ENCODE results near the gene VPS39.

VPS39 gene

DNA sequence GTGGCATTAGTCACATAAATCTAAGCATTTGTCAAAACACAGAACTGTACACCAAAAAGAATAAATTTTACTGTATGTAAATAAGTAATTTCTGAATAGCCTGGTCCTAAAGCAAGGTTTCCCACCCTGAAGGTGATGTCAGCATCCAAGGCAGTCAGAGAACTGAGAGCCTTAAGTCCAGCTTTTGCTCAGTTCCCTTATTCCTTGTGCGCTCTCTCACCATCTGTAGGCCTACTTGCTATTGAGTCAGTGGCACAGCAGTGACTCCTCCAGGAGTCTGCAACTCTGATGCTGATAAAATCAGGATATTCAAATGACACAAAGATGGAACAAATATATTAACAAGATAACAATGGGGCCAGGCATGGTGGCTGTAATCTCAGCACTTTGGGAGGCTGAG, 22.3 kb downstream of the VPS39 start:
- Histone ChIP-seq H3K4me2 (ENCODE audit: low read length) (no peak overlapping the region), H3K36me3 (ENCODE audit: control insufficient read depth, insufficient read depth, low read length) (no peaks in the 10 kb centered on the region), H3K4me3 (ENCODE audit: low read depth, low read length) (no peak overlapping the region), H3K27me3 (ENCODE audit: control insufficient read depth, insufficient read depth, low read length) (no peaks in the 10 kb centered on the region), H3K9ac (no peak overlapping the region), H3K4me1 (no peaks in the 10 kb centered on the region), H2AFZ (no peak overlapping the region), H3K9me3 (ENCODE audit: control insufficient read depth, low read length) (no peaks in the 10 kb centered on the region), H3K27ac (no peak overlapping the region), H3K79me2 (no peaks in the 10 kb centered on the region)
- TF ChIP-seq, protein P1, sequence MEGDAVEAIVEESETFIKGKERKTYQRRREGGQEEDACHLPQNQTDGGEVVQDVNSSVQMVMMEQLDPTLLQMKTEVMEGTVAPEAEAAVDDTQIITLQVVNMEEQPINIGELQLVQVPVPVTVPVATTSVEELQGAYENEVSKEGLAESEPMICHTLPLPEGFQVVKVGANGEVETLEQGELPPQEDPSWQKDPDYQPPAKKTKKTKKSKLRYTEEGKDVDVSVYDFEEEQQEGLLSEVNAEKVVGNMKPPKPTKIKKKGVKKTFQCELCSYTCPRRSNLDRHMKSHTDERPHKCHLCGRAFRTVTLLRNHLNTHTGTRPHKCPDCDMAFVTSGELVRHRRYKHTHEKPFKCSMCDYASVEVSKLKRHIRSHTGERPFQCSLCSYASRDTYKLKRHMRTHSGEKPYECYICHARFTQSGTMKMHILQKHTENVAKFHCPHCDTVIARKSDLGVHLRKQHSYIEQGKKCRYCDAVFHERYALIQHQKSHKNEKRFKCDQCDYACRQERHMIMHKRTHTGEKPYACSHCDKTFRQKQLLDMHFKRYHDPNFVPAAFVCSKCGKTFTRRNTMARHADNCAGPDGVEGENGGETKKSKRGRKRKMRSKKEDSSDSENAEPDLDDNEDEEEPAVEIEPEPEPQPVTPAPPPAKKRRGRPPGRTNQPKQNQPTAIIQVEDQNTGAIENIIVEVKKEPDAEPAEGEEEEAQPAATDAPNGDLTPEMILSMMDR (IDR thresholded peaks at IDR 0.05) = no peak

DNA sequence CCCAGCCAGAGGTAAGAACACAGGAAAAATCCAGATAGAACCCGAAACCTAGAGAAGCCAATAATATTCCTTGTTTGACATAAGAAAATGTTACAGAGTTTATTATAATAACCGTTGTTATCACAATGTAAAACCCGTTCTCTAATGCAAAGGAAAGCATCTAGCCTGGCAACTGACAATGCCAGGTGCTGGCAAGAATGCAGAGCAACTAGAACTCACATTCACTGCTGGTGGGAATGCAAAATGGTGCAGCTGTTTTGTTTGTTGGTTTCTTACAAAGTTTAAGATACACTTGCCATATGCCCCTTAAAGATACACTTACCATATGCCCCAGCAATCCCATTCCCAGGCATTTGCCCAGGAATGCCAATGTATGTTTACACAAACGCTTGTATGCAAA, 23.4 kb downstream of the VPS39 start:
- Histone ChIP-seq H3K27ac (no peak overlapping the region), H3K9me3 (ENCODE audit: control insufficient read depth, low read length) (no peaks in the 10 kb centered on the region), H3K4me2 (ENCODE audit: low read length) (no peak overlapping the region), H3K36me3 (ENCODE audit: control insufficient read depth, insufficient read depth, low read length) (no peaks in the 10 kb centered on the region), H3K79me2 (no peaks in the 10 kb centered on the region), H3K4me3 (ENCODE audit: low read depth, low read length) (no peak overlapping the region), H3K9ac (no peak overlapping the region), H3K4me1 (no peaks in the 10 kb centered on the region), H2AFZ (no peak overlapping the region), H3K27me3 (ENCODE audit: control insufficient read depth, insufficient read depth, low read length) (no peaks in the 10 kb centered on the region)
- TF ChIP-seq, protein P1 (IDR thresholded peaks at IDR 0.05) = no peak

- no peak overlapping the region for H3K27ac ChIP-seq
- TF ChIP-seq, protein P1 (IDR thresholded peaks at IDR 0.05) = no peak
- H3K36me3 ChIP-seq (ENCODE audit: control insufficient read depth, insufficient read depth, low read length) = no peaks in the 10 kb centered on the region
Observed at GRCh38 chr15:42184296-42184695, 23.8 kb downstream of the VPS39 start.

DNA sequence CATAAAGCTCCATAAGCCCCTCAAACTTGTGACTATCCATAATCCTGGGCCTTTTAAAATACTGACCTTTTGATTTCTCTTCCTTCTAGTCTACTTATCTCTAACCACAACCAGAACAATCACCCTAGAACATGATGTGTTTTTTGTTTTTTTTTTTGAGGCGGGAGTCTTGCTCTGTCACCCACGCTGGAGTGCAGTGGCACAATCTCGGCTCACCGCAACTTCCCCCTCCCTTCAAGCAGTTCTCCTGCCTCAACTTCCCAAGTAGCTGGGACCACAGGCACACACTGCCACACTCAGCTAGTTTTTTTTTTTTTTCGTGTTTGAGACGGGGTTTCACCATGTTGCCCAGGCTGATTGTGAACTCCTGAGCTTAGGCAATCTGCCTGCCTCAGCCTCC, 25.1 kb downstream of the VPS39 start:
- TF ChIP-seq, protein P1 (IDR thresholded peaks at IDR 0.05) = no peak
- H3K27me3 ChIP-seq (ENCODE audit: control insufficient read depth, insufficient read depth, low read length) = no peaks in the 10 kb centered on the region
- H3K9ac ChIP-seq = no peak overlapping the region
- H3K79me2 ChIP-seq = no peaks in the 10 kb centered on the region
- H3K4me2 ChIP-seq (ENCODE audit: low read length) = no peak overlapping the region
- H3K4me3 ChIP-seq (ENCODE audit: low read depth, low read length) = no peak overlapping the region
- H3K4me1 ChIP-seq = no peaks in the 10 kb centered on the region
- no peaks in the 10 kb centered on the region for H3K9me3 ChIP-seq (ENCODE audit: control insufficient read depth, low read length)
- H2AFZ ChIP-seq = no peak overlapping the region
- H3K27ac ChIP-seq = no peak overlapping the region
- no peaks in the 10 kb centered on the region for H3K36me3 ChIP-seq (ENCODE audit: control insufficient read depth, insufficient read depth, low read length)

More at GRCh38 chr15:42184296-42184695, 23.8 kb downstream of the VPS39 start:
- no peak overlapping the region for H3K4me2 ChIP-seq (ENCODE audit: low read length)
- H3K79me2 ChIP-seq = no peaks in the 10 kb centered on the region
- H2AFZ ChIP-seq = no peak overlapping the region
- H3K27me3 ChIP-seq (ENCODE audit: control insufficient read depth, insufficient read depth, low read length) = no peaks in the 10 kb centered on the region
- H3K4me1 ChIP-seq = no peaks in the 10 kb centered on the region
- no peaks in the 10 kb centered on the region for H3K9me3 ChIP-seq (ENCODE audit: control insufficient read depth, low read length)
- H3K9ac ChIP-seq = no peak overlapping the region
- H3K4me3 ChIP-seq (ENCODE audit: low read depth, low read length) = no peak overlapping the region

DNA sequence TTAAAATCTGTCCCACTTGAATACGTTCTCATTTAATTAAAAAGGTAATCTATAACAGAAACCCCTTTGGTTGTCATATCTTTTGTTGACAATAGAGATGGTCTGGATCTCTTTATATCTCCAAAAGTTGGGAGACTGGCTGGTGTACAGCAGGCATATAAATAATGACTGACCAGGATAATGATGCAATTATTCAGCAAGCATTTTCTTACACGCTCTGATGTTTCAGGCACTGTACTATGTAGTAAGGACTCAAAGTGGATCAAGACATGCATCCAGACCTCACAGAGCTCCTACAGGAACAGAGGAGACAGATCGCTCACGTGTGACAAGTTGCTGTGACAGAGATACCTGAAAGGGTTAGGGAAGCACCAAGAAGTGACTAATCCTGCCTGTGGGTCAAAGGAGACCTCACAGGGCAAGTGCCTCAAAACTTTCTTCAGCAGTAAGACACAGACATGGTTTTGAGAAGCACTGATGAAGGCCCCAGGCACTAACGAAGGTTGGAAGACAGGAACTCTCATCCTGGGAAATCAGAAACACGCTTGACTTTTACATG, 25.7 kb downstream of the VPS39 start:
- TF ChIP-seq, protein P1 (IDR thresholded peaks at IDR 0.05) = no peak
- no peaks in the 10 kb centered on the region for H3K27me3 ChIP-seq (ENCODE audit: control insufficient read depth, insufficient read depth, low read length)
- no peak overlapping the region for H3K4me2 ChIP-seq (ENCODE audit: low read length)
- no peaks in the 10 kb centered on the region for H3K36me3 ChIP-seq (ENCODE audit: control insufficient read depth, insufficient read depth, low read length)
- no peaks in the 10 kb centered on the region for H3K9me3 ChIP-seq (ENCODE audit: control insufficient read depth, low read length)
- H3K4me3 ChIP-seq (ENCODE audit: low read depth, low read length) = no peak overlapping the region
- H3K79me2 ChIP-seq = no peaks in the 10 kb centered on the region
- H2AFZ ChIP-seq = no peak overlapping the region
- H3K27ac ChIP-seq = no peak overlapping the region
- no peaks in the 10 kb centered on the region for H3K4me1 ChIP-seq
- H3K9ac ChIP-seq = no peak overlapping the region

Measured in parathyroid adenoma (tissue), 2 donors.